SK-N-SH (cell line): ENCODE measurements around the gene DROSHA.

ENCODE experiments used
- CTCF ChIP-seq: fragments of 200-600 bp; sonication (generic); IDR thresholded peaks from 2 replicates; pipeline ENCODE4 v1.6.1; 2017; ENCODE audit warnings: antibody characterized with exemption, mild to moderate bottlenecking, moderate library complexity
- EZH2phosphoT487 ChIP-seq: fragments of 200-600 bp; sonication (generic); IDR thresholded peaks from 2 replicates; pipeline ENCODE4 v1.6.1; 2017; ENCODE audit warnings: low read depth, mixed run types, mild to moderate bottlenecking, antibody characterized with exemption, moderate library complexity, borderline replicate concordance
- GATA2 ChIP-seq: sonication (generic); formaldehyde crosslinking; IDR thresholded peaks from 2 replicates; pipeline ENCODE4 v1.5.0; 2020; ENCODE audit warnings: mild to moderate bottlenecking, missing genetic modification reagents
- IRF3 ChIP-seq: fragments of 150-350 bp; IDR thresholded peaks from 2 replicates; pipeline ENCODE4 v1.6.1; 2016; ENCODE audit warnings: mild to moderate bottlenecking, low read depth, low read length
- REST ChIP-seq: IDR thresholded peaks from 2 replicates; pipeline ENCODE4 v1.6.1; 2012; ENCODE audit warnings: mild to moderate bottlenecking, low read depth, low read length, moderate library complexity
- RFX5 ChIP-seq: IDR thresholded peaks from 2 replicates; pipeline ENCODE4 v1.6.1; 2012; ENCODE audit warnings: mild to moderate bottlenecking, improper control_type of control experiment, low read length
- TCF12 ChIP-seq: IDR thresholded peaks from 2 replicates; pipeline ENCODE4 v1.4.0; 2012
- TEAD4 ChIP-seq: IDR thresholded peaks from 2 replicates; pipeline ENCODE4 v1.4.0; 2012; ENCODE audit warnings: mild to moderate bottlenecking, borderline replicate concordance; ENCODE audit not compliant: insufficient read depth

- TF ChIP-seq CTCF (no peak), TEAD4 (no peak), GATA2 (CRISPR knock-in tag) (no peak), EZH2phosphoT487 (no peak), TCF12 (no peak), REST (no peak), IRF3 (no peak), RFX5 (no peak)
Observed at GRCh38 chr5:31574772-31575171, 42.9 kb upstream of the DROSHA start.
